Nucleus accumbens (tissue), 56 donors: ENCODE measurements around the gene CD7.
"Not testable (repeated sequence)": the region's sequence is repeated elsewhere in the genome, so short reads cannot be mapped to it uniquely, and the experiment has no call there.

Experiments
- DNase-seq, 56 donors: peaks; one replicate each; lab custom pipeline; 2025; lab: John Stamatoyannopoulos, UW

The CD7 gene

DNA sequence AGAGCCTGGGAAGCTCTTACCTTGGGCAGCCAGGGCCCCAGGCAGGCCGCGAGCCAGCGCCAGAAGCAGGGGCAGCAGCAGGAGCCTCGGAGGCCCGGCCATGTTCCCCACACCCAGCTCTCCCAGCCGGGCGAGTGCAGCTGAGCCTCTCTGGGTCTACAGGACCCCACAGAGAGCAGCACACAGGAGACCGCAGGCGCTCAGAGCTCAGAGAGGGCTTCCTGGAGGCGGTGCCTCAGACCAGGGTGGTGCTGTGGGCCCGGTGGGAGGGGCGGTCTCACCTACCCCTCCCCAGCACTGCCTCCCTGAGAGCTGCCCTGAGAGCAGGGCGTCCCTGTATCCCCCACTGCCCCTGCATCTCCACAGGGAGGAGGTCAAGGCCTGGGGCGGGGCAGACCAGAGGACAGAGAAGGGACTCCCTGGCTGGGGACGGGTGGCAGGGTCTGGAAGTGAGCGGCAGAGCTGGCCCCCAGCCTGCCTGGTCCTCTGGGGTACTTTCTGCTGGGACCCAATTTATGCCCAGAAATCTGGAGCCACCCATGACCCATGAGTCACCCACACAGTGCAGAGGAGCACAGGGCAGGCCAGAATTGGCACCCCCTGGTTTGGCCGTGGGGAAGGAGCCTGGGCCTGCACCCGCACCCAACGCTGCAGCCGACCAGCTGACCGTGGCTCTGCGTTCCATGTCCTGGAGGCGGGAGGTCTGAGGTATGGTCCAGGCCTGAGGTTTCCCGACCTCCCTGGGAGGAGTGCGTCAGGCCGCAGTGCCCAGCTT, at the start of gene CD7:
Gene CD7, minus strand, starts transcription at position 215 of the 775 bp plus-strand sequence. Its CDS starts 113 bp downstream, at position 102.
- DNase-seq, result no peak

DNA sequence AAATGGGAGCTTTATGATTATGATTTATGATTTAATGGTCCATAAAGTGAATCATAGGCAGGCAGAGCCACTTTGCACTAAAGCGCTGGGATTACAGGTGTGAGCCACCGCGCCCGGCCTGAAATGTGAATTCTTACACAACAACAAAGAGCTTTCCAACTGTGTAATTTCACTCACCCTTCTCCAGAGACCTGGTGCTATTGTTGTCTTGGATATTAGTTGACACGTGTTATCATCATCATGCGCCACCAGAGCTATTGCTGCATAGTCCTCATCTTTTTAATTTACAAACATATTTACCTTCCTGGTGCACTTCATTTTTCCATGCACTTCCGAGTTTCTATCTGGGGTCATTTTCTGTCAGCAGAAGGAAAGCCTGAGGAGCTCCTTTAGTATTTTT, 49.3 kb upstream of the CD7 start:
- no peak for DNase-seq

DNA sequence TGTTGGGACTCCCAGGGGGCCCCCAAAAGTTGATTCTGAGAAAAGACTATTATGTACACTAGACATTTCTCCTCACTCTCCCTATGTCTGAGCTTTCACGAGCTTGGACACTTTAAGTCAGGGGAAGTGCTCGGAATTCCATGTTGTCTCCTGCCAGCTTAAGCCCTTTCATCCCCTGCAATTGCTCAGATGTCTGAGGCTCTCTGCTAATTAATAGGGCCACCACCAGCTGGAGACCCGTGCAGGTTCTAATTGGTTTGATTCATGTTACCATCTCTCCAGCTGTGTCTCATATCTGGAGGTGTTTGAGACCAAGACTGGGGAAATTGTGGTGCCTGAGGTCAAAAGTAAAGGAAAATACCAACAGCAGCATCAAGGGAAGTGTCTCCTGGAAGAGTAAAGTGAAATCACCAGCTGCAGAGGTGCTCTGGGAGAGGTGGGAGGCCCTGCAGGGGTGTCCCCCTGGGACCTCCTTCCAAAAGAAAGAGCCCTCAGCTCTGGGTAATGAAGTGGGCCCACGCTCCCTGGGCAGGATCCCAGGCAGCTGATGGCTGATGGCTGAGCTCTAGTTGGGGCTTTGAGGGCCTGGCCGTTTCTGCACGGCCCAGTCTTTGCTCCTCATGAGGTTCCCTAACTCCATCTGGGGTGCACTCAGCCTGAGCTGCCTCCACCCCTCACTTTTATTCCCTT, 48.3 kb upstream of the CD7 start:
- DNase-seq, result no peak

DNA sequence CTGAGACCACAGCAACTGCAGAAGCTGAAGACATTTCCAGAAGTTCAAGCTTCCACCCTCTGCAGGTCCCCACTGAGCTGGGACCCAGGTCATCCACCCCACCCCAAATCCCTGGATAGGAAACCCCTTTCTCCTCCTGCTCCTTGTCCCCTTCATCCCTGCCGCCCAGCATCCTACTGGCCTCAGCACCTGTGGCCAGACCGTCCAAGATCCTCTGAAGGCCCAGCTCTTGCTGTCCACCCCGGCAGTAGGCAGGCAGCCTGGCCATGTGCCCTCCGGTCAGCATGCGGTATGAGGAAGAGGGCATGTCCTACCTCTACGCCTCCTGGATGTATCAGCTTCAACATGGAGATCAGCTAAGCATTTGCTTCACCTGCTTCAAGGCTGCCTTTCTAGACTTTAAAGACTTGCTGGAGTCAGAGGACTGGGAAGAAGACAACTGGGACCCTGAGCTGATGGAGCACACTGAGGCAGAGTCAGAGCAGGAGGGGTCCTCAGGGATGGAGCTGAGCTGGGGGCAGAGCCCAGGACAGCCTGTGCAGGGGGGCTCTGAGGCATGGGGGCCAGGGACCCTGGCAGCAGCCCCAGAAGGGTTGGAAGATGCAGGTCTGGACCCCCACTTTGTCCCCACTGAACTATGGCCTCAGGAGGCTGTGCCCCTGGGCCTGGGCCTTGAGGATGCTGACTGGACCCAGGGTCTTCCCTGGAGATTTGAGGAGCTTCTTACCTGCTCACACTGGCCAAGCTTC, 44.7 kb upstream of the CD7 start:
- no peak for DNase-seq

DNA sequence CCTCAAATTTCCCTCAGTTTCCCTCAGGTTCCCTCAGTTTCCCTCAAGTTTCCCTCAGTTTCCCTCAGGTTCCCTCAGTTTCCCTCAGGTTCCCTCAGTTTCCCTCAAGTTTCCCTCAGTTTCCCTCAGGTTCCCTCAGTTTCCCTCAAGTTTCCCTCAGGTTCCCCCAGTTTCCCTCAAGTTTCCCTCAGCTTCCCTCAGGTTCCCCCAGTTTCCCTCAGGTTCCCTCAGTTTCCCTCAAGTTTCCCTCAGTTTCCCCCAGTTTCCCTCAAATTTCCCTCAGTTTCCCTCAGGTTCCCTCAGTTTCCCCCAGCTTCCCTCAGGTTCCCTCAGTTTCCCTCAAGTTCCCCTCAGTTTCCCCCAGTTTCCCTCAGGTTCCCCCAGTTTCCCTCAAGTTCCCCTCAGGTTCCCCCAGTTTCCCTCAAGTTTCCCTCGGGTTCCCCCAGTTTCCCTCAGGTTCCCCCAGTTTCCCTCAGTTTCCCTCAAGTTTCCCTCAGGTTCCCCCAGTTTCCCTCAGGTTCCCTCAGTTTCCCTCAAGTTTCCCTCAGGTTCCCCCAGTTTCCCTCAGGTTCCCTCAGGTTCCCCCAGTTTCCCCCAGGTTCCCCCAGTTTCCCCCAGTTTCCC, 42.2 kb upstream of the CD7 start:
- DNase-seq, result not testable (repeated sequence)

DNA sequence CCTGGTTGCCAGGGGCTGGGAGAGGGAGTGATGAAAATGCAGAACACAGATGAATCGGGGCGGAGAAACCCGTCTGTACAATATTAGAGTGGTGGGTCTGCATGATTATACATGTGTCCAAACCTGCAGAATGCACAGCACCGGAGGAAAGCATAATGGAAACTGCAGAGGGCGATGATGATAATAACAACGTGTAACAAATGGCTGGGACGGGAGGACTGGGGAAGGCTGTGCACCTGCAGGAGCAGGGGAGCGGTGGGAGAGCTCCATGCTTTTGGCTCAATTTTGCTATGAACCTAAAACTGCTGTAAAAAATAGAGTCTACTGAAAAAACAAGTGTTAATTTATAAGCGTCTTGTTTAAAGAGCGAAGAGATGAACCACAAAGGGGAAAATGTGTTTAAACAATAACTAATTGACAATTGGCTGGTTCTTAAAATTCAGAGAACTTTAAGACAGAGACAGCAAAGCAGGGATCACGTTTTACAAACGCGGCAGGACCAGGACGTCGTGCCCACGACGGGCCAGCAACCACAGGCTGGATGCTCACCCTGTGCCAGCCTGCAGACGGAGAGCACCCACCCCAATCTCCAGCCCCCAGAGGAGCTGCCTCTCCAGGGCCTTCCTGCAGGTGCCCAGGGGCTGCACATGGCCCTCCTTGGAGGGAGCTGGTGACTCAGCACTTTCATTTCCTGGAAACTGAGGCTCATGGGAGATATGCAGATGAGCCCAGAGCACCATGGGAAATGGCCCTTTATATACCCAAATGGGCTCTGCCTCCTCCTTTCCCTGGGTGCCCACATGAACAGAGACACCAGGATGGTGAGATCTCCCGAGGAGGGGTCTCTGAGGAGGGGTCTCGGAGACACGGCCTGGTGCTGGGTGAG, 41.3 kb upstream of the CD7 start, which contains the start of gene TEX19:
Gene TEX19, plus strand, starts transcription at position 783 of the 886 bp plus-strand sequence. CDS start 2,904 bp downstream, outside the sequence.
- no peak for DNase-seq

DNA sequence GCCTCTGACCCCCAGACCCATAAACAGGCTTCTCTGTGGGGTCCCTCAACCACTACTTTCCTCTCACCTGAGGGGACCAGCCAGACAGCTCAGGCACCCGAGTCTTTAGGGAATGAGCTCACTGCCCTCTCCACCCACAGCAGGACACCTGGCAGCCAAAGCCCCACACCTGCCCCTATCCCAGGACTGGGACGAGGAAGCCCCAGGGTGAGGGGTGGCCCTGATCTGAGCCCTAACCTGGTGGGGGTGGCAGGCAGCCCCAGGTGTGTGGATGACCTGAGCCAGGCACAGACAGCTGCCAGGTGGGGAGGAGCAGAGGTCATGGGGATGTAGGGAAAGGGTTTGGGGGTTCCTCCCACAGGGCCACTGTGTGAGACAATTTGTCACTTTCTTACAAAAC, 40.0 kb upstream of the CD7 start:
- no peak for DNase-seq

DNA sequence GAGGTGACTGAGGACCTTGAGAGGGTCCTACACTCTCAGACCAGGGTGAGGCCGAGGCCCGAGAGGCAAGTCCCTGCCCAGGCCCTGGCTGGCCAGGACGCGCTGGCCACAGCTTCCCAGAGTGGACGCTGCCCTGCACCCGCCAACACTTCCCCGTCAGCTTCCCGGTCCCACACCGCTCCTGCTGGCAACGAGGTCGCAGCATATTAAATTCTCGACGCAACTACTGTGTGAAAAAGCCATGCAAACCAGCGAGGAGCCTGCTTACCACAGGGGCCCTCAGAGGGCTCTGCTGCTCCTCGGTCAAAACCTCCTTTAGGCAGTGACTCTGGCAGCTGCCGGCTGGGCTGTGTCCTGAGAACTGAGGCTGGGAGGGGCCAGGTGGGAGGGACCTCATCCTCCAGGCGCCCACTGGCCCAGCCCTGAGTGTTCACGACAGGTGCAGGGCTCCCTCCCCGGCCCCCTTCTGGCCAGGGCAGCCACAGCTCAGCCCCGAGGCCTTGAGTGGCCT, 39.5 kb upstream of the CD7 start:
- DNase-seq, result no peak

DNA sequence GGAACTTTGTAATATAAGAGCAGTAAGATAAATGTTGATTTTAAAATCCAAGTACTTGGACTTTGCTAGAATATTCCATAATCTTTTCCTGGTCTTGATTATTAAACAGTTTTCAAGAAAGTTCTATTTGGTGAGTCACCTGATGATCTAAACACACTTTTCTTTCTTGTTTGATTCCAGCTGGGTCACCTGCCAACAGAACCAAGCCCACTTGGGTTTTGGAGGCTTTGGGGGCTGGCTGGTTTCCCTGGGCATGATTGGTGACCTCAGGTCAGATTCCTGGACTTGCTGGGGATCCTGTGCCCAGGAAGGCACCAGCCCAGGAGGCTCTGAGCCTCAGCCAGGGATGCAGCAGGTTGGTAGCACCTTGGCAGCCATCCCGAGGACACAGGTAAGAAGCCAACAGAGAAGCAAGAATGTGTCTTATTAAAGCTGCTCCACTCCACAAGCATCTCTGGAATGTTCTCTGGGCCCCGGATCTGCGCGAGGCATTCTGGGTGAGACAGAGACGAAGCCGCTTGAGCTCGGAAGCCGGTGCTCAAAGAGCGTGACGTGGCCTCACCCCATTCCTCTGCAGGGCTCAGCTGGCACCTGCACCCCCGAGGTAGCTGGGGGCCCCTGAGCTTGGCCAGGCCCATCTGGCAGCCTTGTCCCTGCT, 38.5 kb upstream of the CD7 start:
- no peak for DNase-seq

DNA sequence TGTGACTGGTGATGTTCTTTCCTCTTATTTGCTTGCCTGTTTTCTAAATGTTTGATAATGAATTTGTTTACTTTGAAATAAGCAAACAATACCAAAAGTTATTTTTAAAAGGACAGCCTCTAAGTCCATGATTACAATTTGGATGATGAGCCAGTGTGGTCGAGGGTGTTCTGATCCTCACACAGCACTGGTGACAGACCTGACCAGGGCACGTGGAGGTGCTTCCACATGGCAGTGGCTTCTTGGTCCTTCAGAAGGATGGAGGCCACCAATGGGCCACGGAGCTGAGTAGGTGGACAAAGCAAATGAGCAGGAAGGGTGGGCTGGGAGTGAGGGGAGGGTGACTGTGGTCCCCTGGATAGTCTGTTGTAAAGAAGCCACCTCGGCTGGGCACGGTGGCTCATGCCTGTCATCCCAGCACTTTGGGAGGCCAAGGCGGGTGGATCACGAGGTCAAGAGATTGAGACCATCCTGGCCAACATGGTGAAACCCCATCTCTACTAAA, 37.4 kb upstream of the CD7 start:
- DNase-seq, result no peak

DNA sequence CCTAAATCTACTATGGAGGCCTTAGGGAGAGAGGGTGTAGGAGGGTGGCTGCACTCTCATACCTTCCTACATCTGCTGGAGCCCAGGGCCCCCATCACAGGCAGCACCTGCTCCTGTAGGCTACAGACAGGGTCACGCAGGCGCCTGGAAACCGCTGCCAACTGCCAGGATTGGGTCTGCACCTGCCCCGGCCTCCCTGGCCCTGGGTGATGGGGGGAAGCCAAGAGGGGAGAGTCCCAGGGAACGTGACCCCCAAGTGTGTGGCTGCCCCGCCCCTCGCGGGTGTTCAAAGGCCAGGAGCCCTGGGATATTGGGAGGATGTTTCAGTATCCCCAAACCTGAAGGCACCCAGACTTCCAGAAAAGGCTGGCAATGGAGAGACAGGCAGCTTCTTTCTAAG, 36.1 kb upstream of the CD7 start:
- no peak for DNase-seq

DNA sequence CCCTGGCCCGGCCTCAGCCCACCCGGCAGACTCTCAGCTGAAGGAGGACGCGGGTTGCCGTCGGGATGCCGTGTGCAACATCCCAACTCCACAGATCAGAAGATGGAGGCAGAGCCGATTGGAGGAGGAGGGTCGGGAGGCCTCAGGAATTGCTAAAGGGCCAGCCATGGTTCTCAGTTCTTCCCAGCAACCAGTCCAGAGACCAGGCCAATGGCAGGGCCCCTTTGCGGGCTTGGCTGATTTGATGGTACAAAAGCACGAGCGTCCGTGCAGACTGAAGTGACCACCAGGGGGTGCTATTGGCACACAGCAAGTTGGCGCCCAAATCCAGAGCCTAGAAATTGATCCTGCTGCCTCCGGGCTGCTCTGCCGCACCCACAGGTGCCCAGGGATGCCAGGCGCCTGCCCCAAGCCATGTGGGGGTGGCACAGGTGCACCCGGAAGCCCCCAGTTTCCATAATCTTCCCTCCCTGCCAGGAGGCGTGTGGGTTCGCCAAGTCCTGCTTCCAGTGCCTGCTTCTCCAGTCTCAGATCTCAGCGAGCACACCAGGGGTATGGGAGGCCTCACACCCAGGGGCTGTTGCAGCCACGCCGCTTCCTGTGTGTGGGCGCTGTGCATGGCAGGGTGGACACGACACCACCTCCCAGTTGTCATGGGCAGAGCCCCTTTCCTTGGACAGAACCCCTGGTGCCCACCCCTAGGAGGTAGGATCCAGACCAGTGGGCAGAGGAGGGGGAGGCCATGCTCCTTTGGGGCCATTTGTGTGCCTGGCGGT, 34.5 kb upstream of the CD7 start:
- peak in 49 of 56 donors; percentile 23 to 90 (median 60) for DNase-seq

DNA sequence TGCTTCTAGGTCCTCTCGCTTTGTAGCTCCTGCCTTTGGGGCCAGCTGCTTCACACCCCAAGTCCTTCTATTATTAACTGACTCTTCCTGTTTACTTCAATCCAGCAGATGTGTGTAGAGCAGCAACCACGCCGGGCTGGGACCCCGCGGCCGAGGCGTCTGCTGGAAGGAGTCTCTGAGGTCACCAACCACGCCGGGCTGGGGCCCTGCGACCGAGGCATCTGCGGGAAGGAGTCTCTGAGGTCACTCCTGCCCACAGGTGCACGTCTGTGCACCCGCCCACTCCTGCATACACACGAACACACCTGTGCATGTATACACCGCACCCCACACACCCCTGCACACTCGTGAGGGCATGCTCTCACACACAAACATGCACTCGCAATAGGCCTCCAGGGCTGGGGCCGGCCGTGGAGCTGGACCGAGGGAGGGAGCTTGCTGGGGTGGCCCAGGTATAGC, 33.9 kb upstream of the CD7 start:
- DNase-seq, result no peak

DNA sequence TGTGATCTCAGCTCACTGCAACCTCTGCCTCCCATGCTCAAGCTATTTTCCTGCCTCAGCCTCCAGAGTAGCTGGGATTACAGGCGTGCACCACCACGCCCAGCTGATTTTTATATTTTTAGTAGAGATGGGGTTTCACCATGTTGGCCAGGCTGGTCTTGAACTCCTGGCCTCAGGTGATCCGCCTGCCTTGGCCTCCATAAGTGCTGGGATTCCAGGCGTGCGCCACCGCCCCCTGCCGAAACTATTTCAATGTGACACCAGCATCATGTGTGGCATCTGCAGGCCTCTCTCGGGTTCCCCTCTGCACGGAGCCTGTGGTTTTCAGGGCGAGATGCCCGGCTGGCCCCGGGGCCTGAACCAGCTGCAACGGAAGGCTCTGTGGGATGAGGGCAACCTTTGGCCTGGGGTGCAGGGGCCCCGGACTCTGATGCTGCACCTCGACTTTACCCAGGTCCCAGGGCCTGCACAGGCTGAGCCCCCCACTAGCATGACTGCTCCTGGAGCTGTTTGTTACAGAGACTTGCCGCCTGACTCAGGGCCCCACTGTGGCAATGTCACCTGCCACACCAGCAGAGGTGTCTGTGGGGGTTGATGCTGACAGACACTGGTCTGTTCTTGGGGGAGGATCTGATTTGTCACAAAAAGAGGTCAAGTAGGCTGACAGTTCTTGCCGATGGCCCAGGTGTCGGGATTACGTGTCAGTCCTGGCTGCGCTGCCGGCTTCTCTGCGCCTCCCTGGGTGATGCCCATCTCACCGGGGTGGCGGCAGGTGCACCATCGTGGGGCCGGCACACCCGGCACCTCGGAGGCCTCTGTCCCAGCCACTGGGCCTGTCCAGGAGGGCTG, 33.0 kb upstream of the CD7 start:
- DNase-seq, result no peak

DNA sequence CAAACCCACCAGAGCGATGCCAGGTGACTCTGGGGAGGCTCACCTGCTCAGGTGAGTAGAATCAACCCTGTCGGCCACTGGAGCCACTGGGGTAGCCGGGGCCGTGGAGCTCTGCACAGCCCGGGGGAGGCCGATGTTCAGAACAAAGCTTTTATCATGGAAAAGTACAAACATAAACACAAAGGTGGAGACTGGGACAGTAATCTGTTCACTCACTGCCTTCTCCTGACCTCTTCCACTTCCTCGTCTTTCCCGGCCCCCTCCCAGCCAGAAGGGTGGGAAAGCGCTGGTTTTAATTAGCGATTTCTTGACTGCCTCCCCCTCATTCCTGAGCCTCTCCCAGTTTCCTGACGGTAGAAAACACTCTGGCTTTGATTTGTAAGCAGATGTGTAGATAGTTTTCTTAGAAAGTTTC, 31.9 kb upstream of the CD7 start:
- no peak for DNase-seq

DNA sequence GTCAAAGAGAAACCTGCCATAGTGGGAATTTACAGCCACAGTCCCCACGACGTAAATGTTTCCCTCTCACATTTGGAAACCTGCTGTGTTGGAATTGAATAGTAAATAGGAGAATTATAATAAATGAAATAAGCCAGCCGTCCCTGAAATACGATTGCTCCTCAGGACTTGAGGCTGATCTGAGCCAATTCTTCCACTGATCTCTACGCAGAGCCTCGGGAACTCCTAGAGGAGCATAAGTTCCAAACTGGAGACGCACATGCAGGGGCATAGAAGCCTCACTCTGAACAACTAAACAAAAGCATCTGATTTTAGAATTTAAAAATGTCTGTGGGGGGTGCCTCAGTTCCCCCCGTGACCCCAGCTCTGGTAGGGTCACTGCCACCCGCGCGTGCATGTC, 31.5 kb upstream of the CD7 start:
- DNase-seq, result no peak

DNA sequence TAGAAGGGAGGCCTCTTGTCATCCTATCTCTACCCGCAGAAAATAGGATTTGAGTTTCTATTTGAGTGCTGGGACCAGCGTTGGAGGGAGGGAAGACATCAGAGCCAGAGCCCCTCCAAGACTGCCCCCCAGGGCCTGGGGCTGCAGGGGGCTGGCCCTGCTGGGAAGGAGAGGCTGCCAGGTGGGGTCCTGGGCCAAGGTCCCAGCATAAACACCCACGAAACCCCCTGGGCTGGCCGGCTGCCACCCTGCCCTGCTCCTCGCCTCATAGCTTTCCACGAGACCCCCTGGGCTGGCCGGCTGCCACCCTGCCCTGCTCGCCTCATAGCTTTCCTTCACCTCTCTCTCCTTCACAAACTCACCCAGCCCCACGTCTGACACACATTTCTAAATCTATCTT, 31.0 kb upstream of the CD7 start:
- DNase-seq, result no peak
